Ishikawa (cell line): Measurements from ENCODE around the gene LSM12.
A peak's percentile ranks its signal among the peaks of the same experiment; 100 is the strongest.

ENCODE experiments used
- CEBPB ChIP-seq: IDR thresholded peaks from 2 replicates; pipeline ENCODE4 v1.6.1; 2012
- CREB1 ChIP-seq: IDR thresholded peaks from 2 replicates; pipeline ENCODE4 v1.6.1; 2012; ENCODE audit warnings: low read depth
- EGR1 ChIP-seq: IDR thresholded peaks from 2 replicates; pipeline ENCODE4 v1.6.1; 2012
- EP300 ChIP-seq: IDR thresholded peaks from 2 replicates; pipeline ENCODE4 v1.6.1; 2012; ENCODE audit warnings: borderline replicate concordance
- FOXM1 ChIP-seq: IDR thresholded peaks from 2 replicates; pipeline ENCODE4 v1.6.1; 2012; ENCODE audit warnings: low read depth, borderline replicate concordance
- NFIC ChIP-seq: IDR thresholded peaks from 2 replicates; pipeline ENCODE4 v1.6.1; 2012
- RAD21 ChIP-seq: IDR thresholded peaks from 2 replicates; pipeline ENCODE4 v1.6.1; 2012; ENCODE audit warnings: low read depth
- TAF1 ChIP-seq: IDR thresholded peaks from 2 replicates; pipeline ENCODE4 v1.6.1; 2012; ENCODE audit warnings: low read depth, mild to moderate bottlenecking
- TCF12 ChIP-seq: IDR thresholded peaks from 2 replicates; pipeline ENCODE4 v1.6.1; 2012; ENCODE audit warnings: low read depth
- TEAD4 ChIP-seq: IDR thresholded peaks from 2 replicates; pipeline ENCODE4 v1.6.1; 2012
- YY1 ChIP-seq: IDR thresholded peaks from 2 replicates; pipeline ENCODE4 v1.6.1; 2012; ENCODE audit warnings: low read depth
- ZBTB7A ChIP-seq: IDR thresholded peaks from 2 replicates; pipeline ENCODE4 v1.6.1; 2012; ENCODE audit warnings: low read depth
- TF ChIP-seq, protein P1 (sequence below): IDR thresholded peaks from 2 replicates; pipeline ENCODE4 v1.6.1; 2012
- TF ChIP-seq, protein P2 (sequence below): IDR thresholded peaks from 2 replicates; pipeline ENCODE4 v1.6.1; 2012
- TF ChIP-seq, protein P3 (sequence below): IDR thresholded peaks from 2 replicates; pipeline ENCODE4 v1.6.1; 2012; ENCODE audit warnings: low read depth, mild to moderate bottlenecking

Gene LSM12

DNA sequence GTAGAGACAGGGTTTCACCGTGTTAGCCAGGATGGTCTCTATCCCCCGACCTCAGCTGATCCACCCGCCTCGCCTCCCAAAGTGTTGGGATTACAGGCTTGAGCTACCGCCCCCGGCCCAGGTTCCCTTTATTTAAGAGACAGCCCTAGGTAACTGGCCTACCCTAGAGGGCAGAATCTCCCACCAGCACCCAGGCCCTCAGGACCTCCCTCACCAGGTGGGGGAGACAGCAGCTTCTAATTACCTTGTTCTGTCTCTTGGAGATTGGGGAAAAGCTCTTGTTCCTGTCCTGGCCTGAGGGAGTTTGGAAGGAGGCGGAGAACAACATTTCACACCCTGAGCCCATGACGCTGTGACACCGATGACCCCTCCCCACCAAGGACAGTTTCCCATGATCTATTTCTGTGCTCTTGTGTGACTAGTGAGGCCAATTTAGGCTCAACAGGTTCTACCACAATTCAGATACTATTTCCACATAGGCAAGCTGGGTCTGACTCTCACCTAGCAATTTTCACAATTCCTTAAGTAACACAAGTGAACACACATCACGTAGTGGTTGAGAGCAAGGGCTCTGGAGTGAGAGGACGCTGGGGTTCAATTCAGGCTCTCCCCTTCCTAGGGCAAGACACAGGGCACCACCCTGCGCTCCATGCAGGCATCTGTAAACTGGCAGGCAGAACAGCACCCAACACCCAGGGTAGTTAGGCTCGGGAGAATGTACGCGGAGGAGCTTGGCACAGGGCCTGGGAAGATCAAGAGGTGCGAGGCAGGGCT is 36.6 kb upstream of the LSM12 start:
- no peak for TF ChIP-seq YY1
- TF ChIP-seq, protein P1, sequence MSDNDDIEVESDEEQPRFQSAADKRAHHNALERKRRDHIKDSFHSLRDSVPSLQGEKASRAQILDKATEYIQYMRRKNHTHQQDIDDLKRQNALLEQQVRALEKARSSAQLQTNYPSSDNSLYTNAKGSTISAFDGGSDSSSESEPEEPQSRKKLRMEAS = no peak

DNA sequence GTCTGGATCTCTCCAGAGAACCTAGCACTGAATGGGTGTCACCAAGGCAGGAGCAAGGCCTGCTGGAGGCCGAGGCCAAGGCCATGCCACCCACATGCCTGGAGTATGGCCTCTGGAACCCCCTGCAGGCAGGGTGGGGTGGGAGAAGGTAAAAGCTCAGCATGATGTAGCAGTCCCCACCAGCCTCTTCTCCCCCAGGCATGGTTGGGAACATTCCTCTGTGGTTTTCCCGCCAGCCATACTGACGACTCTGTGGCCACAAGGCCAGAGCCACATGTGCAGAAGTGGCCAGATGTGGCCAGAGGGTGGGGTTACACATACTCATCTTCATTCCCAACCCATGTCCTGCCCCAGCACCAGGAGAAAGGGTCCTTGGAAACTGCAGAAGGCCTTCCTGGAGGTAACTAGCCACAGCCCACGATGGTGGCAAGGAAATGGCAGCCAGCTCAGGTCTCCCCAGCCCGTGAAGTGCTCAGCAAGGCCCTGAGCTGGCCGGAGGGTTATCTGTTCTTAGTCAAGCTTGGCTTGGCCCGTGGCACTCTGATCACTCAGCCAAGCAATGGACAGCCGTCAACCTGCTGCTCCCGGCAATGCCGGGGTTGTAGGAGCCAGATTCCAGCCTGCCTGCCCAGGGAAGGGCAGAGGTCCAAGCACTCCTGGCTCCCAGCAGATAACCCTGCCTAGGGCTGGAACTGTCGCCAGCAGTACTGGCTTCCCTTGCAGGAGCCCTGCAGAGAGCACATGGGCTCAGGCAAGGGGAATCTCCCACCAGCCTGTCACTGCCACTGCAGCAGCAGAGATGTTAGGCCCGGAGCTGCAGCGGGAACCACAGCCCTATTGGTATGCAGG is 30.9 kb upstream of the LSM12 start:
- TF ChIP-seq TEAD4 = no peak
- no peak for TF ChIP-seq RAD21

DNA sequence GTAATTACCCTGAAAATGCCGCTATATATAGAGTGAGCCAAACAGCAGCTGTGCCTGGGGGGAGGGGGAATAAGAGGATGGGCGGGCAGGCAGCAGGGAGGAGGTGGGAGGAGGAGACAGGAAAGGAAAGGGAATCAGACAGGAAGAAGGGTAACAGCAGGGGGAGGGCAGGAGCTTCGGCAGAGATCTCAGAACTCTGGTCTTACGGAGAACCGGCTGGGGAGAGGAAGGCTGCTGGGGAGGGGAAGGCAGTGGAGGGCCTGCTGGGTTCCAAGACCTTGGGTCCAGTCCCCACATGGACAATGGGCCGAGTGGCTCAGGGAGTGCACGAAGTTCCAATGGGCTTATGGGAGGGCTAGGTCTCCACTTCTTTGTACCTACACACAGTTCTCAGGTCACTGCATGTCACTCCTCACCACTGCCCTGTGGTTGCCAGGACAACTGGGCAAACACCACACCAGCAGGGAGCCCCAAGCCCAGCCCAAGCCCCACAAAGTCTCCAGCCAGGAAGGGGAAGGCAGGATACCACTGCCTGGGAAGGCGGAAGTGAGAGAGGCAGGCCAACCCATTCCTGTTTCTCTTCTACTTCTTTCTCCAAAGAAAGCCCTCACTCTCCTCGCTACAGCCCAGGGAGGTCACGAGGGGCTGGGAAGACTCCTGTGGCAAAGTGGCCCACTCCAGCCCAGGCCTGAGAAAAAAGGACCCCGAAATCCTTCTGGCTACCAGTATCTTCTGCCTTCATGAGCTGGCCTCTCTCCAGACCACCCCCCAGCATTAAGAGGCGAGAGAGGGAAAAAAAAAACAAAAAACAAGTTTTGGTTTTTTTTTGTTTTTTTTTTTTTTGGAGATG is 29.4 kb upstream of the LSM12 start:
- TF ChIP-seq, protein P1 = peak; percentile 56; the same call in 1 of the 2 replicates
- TF ChIP-seq, protein P2, sequence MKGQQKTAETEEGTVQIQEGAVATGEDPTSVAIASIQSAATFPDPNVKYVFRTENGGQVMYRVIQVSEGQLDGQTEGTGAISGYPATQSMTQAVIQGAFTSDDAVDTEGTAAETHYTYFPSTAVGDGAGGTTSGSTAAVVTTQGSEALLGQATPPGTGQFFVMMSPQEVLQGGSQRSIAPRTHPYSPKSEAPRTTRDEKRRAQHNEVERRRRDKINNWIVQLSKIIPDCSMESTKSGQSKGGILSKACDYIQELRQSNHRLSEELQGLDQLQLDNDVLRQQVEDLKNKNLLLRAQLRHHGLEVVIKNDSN = no peak
- TF ChIP-seq CEBPB (no peak), TCF12 (peak; percentile 34; the same call in 1 of the 2 replicates), YY1 (peak; percentile 24; the same call in 1 of the 2 replicates), NFIC (no peak), RAD21 (peak; percentile 18; the same call in 1 of the 2 replicates)

DNA sequence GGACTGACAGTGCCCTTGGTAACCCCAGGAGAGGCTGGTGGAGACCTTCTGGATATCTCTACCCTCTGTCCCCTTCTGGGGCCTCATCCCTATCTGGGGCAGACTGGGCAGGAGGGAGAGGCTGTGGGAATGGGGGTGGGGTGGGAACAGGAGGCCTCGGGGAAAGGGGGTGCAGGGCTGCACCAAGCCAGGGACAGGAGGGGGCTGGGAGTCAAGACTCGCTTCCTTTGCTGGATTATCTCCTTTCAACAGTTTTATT is 28.8 kb upstream of the LSM12 start:
- TF ChIP-seq, protein P2 = no peak
- no peak for TF ChIP-seq FOXM1
- no peak for TF ChIP-seq TAF1
- TF ChIP-seq EGR1 = no peak
- no peak for TF ChIP-seq TEAD4
- no peak for TF ChIP-seq YY1
- TF ChIP-seq CEBPB = no peak
- TF ChIP-seq EP300 = no peak
- TF ChIP-seq, protein P3, sequence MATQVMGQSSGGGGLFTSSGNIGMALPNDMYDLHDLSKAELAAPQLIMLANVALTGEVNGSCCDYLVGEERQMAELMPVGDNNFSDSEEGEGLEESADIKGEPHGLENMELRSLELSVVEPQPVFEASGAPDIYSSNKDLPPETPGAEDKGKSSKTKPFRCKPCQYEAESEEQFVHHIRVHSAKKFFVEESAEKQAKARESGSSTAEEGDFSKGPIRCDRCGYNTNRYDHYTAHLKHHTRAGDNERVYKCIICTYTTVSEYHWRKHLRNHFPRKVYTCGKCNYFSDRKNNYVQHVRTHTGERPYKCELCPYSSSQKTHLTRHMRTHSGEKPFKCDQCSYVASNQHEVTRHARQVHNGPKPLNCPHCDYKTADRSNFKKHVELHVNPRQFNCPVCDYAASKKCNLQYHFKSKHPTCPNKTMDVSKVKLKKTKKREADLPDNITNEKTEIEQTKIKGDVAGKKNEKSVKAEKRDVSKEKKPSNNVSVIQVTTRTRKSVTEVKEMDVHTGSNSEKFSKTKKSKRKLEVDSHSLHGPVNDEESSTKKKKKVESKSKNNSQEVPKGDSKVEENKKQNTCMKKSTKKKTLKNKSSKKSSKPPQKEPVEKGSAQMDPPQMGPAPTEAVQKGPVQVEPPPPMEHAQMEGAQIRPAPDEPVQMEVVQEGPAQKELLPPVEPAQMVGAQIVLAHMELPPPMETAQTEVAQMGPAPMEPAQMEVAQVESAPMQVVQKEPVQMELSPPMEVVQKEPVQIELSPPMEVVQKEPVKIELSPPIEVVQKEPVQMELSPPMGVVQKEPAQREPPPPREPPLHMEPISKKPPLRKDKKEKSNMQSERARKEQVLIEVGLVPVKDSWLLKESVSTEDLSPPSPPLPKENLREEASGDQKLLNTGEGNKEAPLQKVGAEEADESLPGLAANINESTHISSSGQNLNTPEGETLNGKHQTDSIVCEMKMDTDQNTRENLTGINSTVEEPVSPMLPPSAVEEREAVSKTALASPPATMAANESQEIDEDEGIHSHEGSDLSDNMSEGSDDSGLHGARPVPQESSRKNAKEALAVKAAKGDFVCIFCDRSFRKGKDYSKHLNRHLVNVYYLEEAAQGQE = no peak
- no peak for TF ChIP-seq NFIC
- no peak for TF ChIP-seq CREB1
- no peak for TF ChIP-seq ZBTB7A
- no peak for TF ChIP-seq TCF12
- TF ChIP-seq RAD21 = no peak

DNA sequence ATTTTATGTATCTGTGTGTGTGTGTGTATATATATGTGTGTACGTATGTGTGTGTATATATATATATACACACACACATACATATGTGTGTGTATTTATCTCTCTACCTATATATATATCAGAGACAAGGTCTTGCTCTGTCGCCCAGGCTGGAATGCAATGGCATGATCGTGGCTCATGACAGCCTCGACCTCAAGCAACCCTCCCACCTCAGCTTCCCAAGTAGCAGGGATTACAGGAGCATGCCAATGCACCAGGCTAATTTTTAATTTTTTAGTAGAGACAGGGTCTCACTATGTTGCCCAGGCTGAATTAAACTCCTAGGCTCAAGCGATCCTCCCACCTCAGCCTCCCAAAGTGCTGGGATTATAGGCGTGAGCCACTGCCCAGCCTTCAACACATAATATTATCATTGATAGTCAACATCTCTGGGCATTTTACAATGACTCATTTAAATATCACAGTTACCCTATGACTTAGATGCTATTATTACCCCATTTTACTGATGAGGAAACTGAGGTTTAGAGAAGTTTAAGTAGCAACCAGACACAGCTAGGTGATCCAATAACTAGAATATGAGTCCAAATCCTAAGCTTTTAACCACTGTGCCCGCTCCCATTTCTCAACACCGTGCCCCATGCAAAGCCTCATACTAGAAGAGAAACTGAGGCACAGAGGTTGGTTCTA is 28.4 kb upstream of the LSM12 start:
- TF ChIP-seq CREB1 (no peak), YY1 (no peak), TAF1 (no peak), EGR1 (no peak), CEBPB (no peak), FOXM1 (no peak), EP300 (no peak), ZBTB7A (no peak), TCF12 (no peak), NFIC (no peak)
- TF ChIP-seq, protein P2 = no peak
- TF ChIP-seq, protein P3 = no peak
- TF ChIP-seq, protein P1 = no peak
